Measurements from ENCODE around the gene NFATC3.
"Not testable (repeated sequence)": the region's sequence is repeated elsewhere in the genome, so short reads cannot be mapped to it uniquely, and the experiment has no call there.

NFATC3 gene

DNA sequence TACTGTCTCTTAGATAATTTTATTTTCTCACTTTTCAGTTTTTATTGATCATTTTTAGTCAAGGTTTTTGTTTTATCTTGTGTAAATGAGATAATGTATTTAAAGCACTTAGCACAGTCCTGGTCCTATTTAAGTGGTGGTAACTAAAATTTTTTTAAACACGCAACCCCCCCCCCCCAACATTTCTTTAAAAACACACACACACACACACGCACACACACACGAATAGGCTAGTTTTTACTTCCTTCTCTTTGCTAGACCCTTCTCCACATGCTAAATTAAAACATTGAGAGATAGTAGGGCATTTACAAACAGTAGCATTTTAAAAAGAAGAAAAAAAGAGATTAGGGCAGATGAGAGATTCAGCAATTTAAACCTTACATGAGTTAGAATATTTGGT, 5.0 kb downstream of the NFATC3 start:
- DNase-seq (ENCODE audit: low read depth): no peak

DNA sequence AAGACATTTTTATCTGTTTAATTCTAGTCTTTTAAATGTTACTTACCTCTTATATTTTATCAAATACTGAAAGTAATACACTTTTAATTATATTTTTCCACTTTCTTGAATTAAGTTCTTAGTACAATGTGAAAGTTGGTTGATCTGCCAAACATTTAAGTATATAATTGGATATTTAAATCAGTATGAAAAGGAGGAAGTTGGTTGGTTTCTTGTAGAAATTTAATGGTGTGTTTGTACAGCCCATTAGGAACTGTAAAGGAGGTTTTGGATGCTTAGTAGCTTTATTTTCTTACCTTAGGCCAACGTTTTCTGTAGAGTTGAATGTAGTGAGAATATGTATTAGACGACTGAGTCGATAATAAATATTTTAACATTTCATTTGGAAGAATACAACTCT, 5.4 kb downstream of the NFATC3 start:
- no peak for DNase-seq (ENCODE audit: low read depth)

DNA sequence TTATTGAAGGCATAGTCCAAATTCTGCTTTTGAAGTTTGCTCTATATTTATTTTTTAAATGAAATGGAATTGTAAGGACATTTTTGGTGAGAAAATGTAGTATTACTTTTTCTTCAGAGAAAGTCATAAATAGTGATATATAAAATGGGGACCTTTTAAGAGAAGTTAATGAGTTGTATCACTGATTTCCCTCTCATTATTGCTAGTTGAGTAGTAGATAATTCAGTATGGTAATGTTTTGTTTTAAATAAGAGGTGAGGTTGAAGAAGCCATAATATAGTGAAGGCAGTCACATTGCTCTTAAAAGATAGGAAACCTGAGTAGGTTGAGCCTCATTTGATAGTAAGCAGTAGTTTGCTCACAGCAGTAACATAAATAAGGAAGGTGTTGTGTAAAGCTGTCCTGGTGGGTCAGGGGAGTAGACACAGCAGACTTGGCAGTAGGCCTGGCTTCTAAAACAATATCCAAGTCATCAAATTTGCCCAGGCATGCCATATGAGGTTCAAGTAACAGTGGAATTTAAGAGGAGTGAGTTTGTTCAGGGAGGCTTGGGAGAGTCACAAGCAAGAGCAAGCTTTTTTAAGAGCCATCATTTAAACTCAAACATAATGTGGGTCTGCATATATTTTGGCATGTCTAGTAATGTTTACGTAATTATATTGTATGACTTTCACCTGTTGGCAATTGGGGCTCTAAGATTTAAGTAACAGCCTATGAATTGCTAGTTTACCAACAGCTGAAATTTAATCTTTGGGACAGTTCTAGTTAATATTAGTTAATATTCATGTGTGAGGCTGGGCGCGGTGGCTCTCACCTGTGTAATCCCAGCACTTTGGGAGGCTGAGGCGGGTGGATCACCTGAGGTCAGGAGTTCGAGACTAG, 6.5 kb downstream of the NFATC3 start:
- DNase-seq (ENCODE audit: low read depth): peak; percentile 82

- DNase-seq (ENCODE audit: low read depth): not testable (repeated sequence)
Measured at GRCh38 chr16:68092275-68092674, 7.1 kb downstream of the NFATC3 start.

GRCh38 chr16:68093816-68094613, 8.8 kb downstream of the NFATC3 start:
- peak; percentile 45 for DNase-seq (ENCODE audit: low read depth)

- no peak for DNase-seq (ENCODE audit: low read depth)
Measured at GRCh38 chr16:68094614-68094934, 9.4 kb downstream of the NFATC3 start.

GRCh38 chr16:68096491-68096890, 11.3 kb downstream of the NFATC3 start:
- DNase-seq (ENCODE audit: low read depth): no peak

- no peak for DNase-seq (ENCODE audit: low read depth)
Measured at GRCh38 chr16:68097088-68097487, 11.9 kb downstream of the NFATC3 start.

DNA sequence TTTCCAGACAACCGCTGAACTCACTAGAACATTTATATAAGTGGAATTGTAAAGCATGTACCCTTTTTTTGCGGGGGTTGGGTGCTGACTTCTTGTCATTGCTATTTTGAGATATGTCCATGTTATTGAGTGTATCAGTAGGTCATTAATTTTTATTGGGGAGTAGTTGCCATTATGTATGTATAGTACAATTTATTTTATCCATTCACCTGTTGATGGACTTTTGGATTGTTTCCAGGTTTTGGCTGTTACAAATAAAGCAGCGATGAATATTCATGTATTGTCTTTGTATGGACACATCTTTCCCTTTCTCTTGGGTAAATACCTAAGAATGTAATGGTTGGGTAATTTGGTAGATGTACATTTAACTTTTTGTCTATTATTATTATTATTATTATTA, 12.7 kb downstream of the NFATC3 start:
- DNase-seq (ENCODE audit: low read depth): no peak

DNA sequence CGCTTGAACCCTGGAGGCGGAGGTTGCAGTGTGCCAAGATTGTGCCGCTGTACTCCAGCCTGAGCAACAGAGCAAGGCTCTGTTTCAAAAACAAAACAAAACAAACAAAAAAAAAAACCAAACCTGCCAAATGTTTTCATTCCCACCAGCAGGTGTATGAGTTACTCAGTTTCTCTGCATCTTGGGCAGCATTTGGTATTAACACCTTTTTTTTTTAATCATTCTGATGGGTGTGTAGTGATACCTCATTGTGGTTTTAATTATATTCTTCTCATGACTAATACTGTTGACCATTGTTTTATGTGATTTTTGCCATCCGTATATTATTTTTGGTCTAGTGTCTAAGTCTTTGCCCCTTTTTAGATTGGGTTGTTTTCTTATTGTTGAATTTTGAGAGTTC, 15.3 kb downstream of the NFATC3 start:
- no peak for DNase-seq (ENCODE audit: low read depth)

DNA sequence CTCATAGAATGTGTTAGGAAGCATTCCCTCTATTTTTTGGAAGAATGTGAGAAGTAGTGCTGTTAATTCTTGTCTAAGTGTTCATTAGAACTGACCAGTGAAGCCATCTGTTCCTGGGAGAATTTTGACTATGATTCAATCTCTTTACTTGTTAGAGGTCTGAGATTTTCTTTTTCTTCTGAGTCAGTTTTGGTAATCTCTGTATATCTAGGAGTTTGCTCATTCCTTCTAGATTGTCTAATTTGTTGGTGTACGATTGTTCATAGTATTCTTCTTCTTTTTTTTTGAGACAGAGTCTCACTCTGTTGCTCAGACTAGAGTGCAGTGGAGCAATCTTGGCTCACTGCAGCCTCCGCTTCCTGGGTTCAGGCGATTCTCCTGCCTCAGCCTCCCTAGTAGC, 20.4 kb downstream of the NFATC3 start:
- peak; percentile 43 for DNase-seq (ENCODE audit: low read depth)

- DNase-seq (ENCODE audit: low read depth): not testable (repeated sequence)
Measured at GRCh38 chr16:68107230-68107928, 22.2 kb downstream of the NFATC3 start.

GRCh38 chr16:68109156-68109555, 24.0 kb downstream of the NFATC3 start:
- not testable (repeated sequence) for DNase-seq (ENCODE audit: low read depth)

- DNase-seq (ENCODE audit: low read depth): not testable (repeated sequence)
Measured at GRCh38 chr16:68110611-68111010, 25.4 kb downstream of the NFATC3 start.

- no peak for DNase-seq (ENCODE audit: low read depth)
Measured at GRCh38 chr16:68111379-68111778, 26.2 kb downstream of the NFATC3 start.

GRCh38 chr16:68113059-68113761, 28.0 kb downstream of the NFATC3 start:
- no peak for DNase-seq (ENCODE audit: low read depth)

DNA sequence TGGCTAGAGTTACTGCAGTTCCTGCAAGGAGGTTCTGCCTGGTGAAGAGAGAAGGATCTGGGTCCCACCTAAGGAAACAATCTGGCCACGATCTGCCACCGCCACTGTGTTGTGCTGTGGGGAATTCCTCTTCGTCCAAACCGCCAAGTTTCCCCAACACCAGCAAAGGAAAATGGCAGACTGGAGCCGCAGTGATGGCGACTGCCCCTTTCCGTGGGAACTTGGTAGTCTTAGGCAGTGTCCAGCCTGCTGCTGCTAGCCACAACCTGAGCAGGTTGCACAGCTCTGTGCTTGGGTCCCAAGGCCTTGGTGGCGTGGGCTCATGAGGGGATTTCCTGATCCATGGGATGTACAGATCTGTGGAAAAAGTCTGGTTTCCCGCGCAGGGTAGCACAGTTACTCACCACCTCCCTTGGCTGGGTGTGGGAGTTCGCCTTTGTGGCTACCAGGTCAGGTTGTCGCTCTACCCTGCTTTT, 28.6 kb downstream of the NFATC3 start:
- no peak for DNase-seq (ENCODE audit: low read depth)

DNA sequence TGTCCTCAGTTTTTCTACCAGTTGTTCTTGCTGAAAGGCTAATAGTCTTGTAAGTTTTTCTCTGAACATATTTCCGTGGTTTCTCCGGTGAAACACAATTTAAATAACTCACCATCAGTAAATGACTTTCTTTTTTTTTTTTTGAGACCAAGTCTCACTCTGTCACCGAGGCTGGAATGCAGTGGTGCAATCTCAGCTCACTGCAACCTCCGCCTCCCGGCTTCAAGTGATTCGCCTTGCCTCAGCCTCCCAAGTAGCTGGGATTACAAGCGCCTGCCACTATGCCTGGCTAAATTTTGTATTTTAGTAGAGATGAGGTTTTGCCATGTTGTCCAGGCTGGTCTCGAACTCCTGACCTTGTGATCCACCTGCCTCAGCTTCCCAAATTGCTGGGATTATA, 29.8 kb downstream of the NFATC3 start:
- not testable (repeated sequence) for DNase-seq (ENCODE audit: low read depth)

DNA sequence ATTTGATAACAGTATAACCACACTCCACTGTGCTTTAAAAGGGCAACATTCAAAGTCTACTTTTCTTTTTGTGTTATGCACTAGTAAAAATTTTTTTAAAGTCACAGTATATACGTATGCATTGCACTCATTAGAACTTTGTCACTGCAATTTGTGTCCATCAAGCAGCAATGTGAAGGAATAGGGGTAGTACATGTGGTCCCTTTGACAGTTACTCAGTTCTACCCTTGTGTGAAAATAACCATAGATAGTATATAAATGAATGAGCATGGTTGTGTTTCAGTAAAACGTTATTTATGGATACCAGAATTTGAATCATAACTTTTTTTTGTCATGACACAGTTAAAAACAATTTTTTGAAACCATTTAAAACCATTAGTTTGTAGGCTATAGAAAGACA, 30.7 kb downstream of the NFATC3 start:
- DNase-seq (ENCODE audit: low read depth): no peak

DNA sequence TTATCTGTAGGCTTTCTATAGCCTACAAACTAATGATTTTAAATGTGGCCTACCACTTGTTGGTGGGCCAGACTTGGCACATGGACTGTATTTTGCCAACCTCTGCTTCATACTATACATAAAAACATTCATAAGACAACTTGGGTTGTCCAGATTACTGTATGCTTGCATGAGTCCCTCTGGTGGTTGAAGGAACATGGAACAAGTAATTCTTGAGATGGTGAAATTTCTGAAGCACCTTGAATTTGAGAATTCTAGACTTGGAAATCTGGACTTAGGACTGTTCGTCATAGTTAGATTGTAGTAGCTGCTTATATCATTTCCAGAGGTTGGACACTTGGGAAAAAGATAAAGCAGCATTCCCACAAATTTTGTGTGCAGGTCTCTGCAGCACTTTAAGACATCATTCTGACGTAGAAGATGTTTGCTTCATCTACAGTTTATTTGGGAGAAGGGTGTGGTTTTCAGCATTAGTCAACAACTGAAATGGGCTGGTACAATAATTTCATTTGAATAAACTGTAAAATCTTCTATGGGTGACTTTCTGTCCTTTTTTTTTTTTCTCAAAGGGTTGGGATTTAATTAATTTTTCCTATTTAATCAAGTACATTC, 31.2 kb downstream of the NFATC3 start:
- peak; percentile 62 for DNase-seq (ENCODE audit: low read depth)

GRCh38 chr16:68117884-68118283, 32.7 kb downstream of the NFATC3 start:
- no peak for DNase-seq (ENCODE audit: low read depth)
